ENCODE measurements around the gene FBXW2.

- TF ChIP-seq ZNF274 (IDR thresholded peaks at IDR 0.05; ENCODE audit: low read depth, low read length) (no peak), YY1 (IDR thresholded peaks at IDR 0.05; ENCODE audit: insufficient read depth, insufficient read length) (no peak)
Observed at GRCh38 chr9:120774719-120775118, 18.5 kb downstream of the FBXW2 start.
